Anterior cingulate cortex (tissue), 58 donors: ENCODE results near the gene EFCAB12.

Experiments
- DNase-seq, 58 donors: peaks; one replicate each; lab custom pipeline; 2025; lab: John Stamatoyannopoulos, UW

The EFCAB12 gene

DNA sequence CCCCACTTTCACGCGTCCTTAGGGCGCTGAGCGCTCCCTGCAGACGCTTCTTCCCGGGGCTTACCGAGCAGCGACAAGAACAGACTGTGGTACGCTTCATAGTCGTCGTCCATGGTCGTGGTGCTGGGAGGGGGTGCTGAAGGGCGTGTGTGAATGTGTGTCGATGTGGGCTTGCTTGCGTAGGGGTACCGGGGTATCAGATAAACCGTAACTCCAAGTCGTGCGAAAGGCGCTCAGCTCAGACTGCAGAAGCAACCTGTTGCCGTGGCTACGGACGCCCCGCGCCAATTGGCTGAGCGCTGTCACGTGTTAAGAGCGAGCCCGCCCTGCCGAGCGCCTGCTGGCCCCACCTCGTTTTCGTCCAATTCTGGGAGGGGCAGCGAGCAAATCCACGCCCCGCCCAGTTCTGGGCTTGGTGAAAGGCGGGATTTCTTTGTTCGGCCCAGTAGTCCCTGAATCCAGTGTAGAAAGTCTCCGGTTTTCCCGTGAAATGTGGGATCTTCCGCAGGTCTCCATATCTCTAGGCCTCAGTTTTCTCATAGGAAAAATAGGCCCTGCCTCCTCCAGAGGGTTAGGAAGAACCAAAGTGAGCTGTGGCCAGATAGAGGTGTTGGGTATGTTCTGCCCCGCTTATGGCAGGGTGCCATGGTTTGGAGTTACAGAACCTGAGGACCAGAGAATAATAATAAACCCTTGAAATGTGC is at the start of gene EFCAB12:
TSS of gene EFCAB12 (minus strand) at position 261 of the 704 bp plus-strand sequence. CDS start at position 113, 148 bp downstream.
- DNase-seq, result peak; percentile 50 to 99 (median 92)

DNA sequence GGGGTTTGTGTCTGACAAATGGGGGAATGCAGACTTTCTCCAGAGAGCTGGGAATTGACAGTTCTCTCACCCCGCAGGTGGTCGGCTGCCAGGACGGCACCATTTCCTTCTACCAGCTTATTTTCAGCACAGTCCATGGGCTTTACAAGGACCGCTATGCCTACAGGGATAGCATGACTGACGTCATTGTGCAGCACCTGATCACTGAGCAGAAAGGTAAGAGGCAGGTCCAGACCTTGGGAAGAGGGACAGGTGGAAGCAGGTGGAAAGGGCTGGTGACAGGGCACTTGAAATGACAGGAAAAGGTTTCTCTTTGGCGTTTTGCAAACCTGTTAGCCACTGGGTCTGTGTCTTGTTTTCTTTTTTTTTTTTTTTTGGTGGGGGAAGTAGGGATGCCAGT is 48.1 kb upstream of the EFCAB12 start:
- no peak for DNase-seq

DNA sequence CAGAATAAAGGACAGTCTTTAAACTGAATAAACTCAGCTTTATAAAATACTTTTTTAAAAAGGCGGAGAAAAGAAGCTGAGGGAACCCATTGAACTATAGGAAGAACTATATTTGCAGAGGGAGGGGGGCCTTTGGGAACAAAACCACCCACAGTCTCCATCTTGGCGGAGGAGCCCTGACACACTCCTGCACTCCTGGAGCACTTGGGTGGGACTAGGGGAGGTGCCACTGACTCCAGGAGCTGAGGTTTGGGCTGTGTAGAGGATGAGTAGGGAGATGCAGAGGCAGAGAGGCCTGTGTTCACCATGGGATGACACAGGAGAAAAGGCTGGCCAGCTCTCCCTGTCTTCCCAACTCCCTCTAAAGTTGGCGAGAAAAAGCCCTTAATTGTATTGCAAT is 47.4 kb upstream of the EFCAB12 start:
- no peak for DNase-seq

DNA sequence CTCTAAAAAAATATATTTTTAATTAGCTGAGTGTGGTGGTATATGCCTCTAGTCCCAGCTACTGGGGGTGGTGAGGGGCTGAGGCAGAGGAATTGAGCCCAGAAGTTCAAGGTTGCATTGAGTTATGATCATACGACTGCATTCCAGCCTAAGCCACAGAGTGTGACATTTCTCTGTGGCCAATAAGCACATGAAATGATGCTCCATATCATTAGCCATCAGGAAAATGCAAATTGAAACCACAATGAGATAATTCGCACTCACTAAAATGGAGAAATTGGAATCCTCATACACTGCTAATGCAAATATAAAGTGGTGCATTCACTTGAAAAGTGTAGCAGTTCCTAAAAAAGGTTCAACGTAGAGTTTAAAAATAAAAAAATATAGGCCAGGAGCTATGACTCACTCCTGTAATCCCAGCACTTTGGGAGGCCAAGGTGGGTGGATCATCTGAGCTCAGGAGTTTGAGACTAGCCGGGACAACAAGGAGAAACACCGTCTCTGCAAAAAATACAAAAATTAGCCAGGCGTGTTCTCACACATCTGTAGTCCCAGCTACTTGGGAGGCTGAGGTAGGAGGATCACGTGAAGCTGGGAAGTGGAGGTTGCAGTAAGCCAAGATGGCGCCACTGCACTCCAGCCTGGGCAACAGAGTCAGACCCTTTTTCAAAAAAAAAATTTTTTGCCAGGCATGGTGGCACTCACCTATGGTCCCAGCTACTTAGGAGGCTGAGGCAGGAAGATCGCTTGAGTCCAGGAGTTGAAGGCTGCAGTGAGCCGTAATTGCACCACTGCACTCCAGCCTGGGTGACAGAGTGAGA is 46.8 kb upstream of the EFCAB12 start:
- no peak for DNase-seq

DNA sequence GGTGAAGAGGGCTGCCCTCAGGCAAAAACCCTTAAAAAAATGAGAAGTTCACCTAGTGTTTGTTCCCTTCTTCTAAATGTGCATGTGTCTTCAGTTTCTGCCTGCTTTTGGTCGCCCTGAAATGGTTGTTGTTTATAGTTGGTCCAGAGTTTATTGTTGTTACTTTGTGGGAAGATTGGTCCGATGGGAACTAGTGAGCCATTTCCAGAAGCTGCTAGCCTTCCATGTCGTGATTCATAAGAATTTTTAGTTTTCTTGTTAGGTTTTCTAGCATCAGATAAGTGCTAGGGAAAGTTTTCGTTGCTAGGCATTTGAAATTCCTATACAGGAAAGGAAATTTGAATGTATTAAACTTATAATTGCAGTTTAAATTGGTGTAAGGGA is 45.3 kb upstream of the EFCAB12 start:
- no peak for DNase-seq

DNA sequence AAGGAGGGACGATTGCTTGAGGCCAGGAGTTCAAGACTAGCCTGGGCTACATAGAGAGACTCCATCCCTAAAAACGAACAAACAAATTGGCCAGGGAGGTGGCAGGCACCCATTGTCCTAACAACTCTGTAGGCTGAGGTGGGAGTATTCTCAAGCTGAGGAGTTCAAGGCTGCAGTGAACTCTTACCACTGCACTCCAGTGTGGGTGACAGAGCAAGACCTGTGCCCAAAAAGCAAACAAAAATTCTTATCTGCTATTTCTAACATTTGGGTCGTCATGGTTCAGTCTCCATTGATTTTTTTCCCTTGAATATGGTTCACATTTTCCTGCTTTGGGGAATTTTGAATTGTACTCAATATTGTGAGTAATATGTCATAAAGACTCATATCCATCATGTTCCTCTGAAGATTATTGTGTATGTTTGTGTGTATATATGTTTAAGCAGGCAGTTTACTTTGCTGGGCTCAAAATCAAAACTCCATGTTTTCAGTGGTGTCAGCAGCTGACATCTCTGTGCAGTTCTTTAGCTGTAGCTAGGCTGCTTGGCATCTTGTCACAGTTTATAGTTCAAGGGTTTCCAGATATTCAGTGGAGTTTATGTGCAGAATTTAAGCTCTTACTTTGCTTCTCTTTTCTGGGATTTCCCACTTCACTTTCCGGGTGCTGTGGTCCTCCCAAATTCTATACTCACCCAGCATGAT is 44.8 kb upstream of the EFCAB12 start:
- no peak for DNase-seq

DNA sequence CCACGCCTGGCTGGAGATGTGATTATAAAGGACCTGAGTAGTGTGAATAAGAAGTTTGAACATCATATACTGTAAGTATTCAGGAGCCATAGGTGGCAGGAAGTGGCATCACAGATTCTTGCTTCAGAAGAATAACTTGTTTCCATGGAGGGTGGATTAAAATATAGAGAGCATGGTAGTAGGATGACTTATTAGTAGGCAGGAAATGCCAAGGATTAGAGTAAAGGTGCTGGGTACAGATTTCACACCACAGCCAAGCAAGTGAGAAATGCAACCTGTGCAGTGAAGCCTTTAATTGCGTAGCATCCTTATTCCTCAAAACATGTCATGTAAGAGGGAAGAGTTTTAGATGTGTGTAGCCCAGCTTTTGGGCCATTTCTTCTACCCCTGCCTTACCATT is 42.4 kb upstream of the EFCAB12 start:
- no peak for DNase-seq

DNA sequence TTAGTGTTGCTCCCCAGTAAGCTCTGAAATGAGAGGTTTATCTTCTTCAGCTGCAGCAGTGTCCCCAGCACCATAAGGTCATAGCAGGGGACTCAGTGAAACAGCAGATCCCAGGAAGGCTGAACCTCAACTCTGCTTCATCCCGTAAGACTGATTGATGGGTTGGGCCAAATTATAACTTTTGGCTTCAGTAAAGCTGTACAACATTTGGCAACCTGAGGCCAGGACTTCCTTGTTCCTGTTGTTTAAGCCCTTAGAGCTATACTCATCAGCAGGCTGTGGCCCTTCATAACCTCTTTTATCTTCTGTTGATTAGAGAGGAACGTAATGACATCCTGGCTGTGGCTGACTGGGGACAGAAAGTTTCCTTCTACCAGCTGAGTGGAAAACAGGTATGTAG is 40.6 kb upstream of the EFCAB12 start:
- no peak for DNase-seq

DNA sequence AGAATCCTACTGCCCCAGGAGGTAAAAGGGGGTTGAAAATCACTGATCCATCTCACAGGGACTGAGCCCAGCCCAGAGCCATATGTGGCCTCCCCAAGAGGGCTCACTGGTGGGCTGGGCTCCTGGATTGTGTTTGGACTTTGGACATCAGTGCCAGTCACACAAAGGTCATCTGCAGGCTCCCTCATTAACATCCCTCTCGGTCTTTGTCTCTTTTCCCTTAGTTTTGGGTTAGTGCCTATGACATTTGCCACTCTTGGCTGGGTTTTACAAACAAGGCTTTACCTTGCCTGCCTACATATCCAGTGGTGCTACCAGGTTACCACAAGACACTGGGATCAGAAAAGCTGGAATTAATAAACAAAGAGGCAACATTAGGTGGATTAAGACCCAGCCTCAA is 39.5 kb upstream of the EFCAB12 start:
- DNase-seq, result no peak

DNA sequence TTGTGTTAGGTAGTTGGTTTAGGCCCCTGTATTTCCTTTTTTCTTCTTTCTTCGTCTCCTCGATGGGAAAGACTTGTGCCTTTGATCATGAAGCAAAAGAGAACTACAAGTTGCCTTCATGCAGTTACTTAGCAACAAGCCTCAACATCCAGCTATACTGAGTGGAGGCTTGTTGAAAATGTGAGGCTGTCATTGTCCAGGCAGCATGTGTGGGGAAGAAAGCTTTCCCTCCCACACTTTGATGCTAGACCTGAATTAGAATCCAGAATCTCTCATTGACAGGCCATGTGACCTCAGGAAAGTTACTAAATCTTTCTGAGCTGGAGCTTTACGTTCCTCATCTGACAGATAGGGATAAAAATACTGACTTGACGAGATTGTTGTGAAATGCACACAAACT is 35.3 kb upstream of the EFCAB12 start:
- DNase-seq, result peak in 5 of 58 donors; percentile 6 to 46 (median 18)

DNA sequence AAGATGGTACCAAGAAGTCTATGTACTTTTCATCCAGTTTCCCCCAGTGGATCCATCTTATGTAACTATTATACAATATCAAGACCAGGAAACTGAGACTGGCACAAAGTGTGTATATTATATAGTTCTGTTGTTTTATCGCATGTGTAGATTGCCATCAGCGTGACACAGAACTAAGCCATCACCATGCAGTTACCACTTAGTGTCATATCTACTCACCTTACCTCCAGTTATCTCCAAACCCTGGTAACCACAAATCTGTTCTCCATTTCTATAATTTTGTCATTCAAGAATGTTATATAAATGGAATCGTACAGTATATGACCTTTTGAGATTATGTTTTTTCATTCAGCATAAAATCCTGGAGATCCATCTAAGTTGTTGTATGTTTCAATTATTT is 34.7 kb upstream of the EFCAB12 start:
- no peak for DNase-seq

DNA sequence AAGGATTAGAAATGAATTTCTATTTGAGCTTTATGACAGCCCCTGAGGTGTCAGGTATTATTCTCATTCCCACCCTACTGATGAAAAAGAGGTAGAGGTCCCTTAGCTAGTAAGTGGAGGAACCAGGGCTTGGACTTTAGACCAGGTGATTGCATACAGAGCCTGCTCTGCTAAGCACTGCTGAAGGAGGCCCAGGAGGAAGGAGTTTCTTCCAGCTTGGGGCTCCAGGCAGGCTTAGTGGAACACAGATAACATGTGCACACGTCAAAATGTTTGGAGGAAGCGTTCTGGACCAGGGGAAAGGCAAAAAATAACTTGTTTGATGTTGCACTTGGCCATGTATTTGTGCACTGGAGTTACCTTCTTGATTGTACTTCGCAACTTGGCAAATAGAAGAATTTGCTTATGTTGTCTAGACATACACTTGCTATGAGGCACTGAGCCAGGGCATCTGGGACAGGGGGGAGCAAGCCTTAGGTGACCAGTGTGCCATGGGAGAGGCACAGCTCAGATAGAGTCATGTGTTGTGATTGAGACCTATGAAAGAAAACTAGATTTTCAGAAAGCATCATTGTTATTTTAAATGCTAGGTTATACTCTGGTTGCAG is 34.0 kb upstream of the EFCAB12 start:
- no peak for DNase-seq

DNA sequence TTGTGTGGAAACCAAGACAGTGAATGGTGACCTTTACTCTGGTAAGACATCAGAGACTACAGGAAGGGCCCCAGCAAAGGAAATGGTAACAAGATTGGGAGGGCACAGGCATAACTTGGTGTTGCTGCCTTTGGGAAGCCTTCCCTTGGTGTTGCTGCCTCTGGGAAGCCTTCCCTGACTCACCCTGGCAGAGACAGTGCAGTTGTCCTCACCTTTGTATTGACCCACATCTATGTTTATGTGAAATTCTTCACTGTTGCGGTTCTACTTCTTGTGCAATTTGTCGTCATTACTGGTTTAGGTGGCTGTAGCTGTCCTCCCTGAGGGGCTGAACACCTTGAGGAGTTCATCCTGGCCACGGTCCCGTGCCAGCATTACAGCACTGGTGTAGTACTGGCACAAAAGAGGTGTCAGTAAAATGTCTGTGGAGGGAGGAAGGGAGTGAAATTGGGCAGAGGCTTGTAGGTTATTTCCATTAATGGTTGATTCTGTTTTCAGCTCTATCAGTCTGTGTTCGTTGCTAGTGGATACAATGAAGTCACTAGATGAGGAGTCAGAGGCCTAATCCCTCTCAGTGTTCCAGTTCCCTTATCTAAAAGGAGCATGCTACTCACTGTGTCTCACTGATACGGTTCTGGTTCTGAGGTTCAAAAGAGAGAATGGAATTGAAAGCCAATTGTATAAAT is 33.2 kb upstream of the EFCAB12 start:
- DNase-seq, result no peak

DNA sequence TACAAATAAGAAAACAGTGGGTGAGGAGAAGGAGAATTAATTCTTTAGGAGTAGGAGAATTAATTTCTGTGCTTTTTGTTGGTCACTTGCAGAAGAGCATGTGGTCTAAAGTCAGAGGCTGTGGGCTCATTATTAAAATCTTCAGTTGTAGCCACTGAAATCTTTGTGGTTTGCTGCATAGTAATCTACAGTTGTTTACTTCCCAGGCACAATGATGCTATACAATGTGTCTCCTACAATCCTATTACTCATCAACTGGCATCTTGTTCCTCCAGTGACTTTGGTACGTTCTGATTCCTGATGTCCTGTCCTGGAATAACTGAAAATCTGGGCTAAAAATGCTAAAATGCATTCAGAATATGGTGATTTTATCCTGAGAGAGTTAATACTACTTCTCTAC is 32.6 kb upstream of the EFCAB12 start:
- no peak for DNase-seq

DNA sequence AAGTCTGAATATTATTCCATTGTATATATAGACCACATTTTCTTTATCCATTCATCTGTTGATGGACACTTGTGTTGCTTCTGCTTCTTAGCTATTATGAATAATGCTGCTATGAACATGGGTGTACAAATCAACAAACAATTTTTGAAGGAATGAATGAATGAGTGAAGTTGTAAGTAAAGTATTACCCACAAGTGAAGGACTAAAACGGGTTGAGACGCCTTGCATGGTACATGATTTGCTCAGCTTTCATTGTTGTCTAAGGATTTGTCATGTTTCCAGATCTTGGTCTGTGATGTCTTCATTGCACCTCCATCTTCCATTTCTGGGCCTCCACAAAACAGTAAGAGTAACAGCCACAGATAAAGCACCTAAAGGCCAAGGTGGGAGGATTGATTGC is 32.1 kb upstream of the EFCAB12 start:
- no peak for DNase-seq

DNA sequence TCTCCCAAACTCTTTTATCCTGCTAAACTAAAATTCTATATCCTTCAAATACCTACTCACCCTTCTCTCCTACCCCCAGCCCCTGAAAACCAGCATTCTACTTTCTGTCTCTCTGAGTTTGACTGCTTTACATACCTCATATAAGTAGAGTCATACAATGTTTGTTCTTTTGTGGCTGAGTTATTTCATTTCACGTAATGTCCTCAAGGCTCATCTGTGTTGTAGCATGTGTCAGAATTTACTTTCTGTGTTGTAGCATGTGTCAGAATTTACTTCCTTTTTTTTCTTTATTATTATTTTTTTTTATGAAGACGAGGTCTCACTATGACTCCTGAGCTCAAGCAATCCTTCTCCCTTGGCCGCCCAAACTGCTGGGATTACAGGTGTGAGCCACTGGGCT is 31.7 kb upstream of the EFCAB12 start:
- DNase-seq, result no peak

DNA sequence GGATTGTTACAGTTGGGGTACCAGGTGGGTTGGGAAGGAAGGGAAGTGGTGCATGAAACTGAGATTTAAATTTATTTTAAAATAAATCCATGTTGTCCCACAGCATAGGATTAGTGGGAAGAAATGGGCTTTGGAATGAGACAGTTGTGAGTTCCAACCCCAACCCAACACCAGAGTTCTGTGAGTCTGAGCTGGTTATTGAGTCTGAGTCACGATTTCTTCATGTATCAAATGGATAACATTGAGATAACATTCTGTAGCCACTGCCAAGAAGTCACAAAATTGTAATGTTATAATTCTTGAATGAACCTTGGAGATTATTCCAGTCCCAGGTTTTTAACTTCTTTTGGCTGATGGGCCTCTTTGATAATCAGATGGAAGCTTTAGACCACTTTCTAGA is 25.3 kb upstream of the EFCAB12 start:
- DNase-seq, result no peak

DNA sequence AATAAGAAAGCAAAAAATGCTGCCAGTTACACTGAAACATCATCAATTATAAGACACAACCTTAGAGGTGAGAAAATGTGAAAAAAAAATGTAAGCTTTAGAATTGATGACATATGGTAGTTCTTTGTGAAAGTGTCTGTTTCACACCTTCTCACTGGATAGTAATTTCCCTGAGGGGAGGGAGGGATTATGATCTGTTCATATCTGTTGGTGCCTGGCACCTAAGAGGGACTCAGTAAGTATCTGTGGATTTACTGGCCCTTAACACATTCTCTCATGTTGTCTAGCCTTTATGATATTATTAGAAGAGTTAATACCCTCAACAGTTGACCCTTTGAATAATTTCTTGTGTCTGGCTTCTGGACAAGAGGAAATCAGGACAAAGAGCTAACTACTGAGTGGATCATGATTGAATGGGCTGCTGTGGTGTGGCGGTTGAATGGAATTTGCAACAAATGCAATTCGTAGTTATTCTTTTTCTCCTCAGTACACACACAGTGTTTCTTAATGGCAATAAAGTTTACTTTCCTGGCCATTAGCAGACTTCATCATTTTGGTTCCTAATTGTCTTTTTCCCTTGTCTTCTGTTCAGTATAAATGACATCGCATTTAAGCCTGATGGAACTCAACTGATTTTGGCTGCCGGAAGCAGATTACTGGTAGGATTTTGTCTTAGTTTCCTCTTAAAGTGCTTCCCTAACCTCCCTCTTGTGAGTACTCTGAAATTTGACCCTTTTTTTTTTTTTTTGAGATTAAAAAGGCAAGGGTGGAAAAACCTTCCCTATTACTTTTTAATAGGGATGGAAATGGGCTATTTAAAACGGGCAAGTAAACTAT is 21.1 kb upstream of the EFCAB12 start:
- DNase-seq, result no peak

DNA sequence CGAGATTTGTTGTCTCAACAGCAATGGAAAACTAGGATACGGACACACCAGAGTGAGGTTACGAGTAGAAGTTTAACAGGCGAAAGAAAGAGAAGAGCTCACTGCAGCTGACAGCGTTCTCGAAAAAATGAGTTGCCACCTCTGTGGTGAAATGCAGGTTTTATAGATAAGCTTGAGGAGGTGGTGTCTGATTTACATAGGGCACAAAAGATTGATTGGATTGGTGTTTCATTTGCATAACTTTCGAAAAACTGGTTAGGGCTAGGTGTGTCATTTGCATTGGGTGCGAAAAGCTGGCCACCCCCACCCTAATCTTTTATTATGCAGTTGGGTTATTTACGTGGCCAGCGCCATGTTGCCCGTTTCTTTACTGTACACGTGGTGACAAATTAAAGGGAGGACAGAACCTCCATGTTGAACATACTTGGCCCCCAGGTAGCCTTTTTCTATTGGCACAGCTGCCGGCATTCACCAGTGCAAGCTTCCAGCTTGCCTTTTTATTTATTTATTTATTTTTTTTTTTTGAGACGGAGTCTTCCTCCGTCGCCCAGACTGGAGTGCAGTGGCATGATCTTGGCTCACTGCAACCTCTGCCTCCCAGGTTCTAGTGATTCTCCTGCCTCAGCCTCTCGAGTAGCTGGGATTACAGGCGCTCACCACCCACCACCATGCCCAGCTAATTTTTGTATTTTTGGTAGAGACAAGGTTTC is 19.9 kb upstream of the EFCAB12 start:
- no peak for DNase-seq
